GM21576 (cell line): ENCODE data around the gene PHACTR3.

Experiments used
- ATAC-seq: cut with Tn5 transposase; IDR thresholded peaks from one replicate; pipeline ENCODE4 v1.9.1; 2021; ENCODE audit warnings: mild to moderate bottlenecking, moderate library complexity; ENCODE audit not compliant: unreplicated experiment

PHACTR3 gene

GRCh38 chr20:59809630-59810448, 205.5 kb downstream of the PHACTR3 start:
- no peak for ATAC-seq

DNA sequence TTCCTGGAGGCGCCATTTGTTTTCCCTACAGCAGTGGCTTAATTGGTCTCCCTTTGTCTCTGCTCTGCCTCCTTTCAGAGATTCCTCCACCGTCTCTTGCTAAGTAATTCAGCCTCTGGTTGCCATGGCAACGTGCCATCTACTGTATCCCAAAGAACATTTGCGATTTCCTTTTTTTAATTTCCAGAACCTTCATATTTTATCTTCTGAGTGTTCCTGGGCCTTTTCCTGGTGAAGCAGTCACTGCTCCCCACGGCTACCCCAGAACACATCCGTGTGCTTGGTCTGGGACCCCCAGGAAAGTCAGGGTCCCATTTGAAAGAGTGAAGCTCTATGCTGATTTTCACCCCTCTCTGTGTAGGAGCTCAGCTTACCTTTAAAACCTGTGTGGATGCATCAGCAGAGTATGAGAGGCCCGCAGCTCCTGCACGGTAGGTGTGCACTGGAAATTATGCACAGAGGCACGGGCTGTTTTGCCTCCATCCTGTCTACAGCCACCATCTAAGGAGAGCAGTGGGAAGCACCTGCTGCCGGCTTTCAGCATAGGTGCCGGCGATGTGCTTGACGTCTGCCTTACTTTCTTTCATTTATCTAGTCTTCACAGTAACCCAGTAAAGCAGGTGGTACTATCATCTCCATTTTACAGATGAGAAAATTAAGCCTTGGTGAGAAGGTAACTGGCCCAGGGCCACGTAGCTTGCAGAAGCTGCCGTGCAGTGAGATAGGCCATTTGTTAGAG, 206.3 kb downstream of the PHACTR3 start:
- no peak for ATAC-seq

DNA sequence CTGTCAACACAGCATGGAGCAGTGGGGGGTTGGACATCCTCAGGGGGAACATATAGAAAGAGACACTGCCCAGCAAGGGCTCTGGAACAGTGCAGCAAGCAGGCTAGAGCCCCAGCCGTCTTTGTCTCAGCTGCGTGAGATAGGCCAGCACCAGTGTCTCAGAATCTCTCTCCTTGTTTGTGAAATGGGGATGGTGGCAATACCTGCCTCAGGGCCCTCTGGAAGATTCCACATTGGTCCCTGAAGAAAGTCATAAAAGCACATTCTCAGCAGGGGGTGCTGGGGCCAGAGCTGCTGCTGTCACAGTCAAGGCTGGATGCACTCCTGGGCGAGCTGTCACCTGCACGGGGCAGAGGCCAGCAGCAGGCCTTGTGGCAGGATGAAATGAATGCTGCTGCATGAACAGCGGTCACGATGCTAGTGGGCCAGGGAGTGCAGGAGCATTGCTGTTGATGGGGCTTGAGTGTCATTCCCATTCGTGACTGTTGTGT, 207.4 kb downstream of the PHACTR3 start:
- ATAC-seq = no peak

- ATAC-seq = no peak
These were observed 208.2 kb downstream of the PHACTR3 start for GRCh38 chr20:59812286-59813125.

DNA sequence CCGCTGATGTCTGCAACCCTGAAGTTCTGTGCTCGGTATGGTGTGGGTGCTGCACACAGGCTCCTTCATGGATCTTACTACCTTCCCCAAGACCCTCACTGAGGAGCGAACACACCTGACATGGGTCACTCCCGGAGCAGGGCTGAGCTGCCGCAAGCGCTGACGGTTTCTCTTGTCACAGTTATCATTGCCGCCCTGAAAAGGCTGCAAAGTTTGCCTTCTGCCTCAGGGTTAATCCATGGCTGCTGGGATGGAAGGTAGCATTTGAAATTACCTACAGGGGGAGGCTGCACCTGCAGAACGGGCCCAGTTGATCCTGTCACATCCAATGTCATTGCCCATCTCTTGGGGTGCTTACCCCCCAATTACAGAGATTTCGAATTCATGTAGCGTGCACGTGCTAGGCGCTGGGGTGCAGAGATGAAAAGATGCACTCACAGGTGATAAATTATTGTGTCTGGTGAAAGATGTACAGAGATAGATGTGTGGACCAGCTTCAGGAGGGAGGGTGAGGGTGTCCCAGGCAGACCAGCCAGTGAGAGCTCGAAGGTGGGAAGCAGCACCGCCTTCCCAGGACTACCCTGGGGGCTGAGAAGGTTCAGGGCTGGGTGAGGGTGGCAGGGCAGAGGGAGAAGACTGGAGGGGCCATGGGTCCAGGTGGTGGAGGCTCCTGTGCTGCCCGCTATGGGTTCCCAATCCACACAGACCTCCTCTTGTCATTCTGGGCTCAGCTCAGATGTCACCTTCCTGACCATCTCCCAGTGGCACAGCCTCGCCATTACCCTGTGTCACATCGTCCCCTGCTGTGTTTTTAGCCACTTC, 209.0 kb downstream of the PHACTR3 start:
- ATAC-seq = no peak

GRCh38 chr20:59813948-59814839, 209.9 kb downstream of the PHACTR3 start:
- no peak for ATAC-seq

DNA sequence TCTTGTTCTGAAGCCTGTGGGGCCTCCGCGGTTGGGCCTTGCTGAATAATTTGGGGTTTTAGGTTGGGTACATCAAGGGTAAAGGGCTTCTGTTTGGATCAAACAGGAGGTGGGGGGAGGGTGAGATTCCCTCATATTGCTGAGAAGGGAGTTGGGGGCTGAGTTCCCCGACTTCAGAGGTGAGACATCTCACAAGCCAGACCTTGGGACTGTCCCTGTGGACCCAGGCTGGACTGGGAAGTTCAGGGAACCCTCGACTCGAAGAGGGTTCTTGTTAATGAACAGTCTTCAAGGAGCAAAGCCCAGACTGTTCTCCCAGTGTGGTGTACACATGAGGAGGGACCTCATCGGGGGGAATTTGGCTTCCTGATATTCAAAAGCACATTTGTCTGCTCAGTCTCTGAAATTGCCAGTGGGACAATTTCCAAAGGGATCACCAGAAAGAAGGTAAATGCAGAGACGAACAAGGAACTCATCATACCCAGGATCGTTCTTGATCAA, 210.6 kb downstream of the PHACTR3 start:
- ATAC-seq = no peak

DNA sequence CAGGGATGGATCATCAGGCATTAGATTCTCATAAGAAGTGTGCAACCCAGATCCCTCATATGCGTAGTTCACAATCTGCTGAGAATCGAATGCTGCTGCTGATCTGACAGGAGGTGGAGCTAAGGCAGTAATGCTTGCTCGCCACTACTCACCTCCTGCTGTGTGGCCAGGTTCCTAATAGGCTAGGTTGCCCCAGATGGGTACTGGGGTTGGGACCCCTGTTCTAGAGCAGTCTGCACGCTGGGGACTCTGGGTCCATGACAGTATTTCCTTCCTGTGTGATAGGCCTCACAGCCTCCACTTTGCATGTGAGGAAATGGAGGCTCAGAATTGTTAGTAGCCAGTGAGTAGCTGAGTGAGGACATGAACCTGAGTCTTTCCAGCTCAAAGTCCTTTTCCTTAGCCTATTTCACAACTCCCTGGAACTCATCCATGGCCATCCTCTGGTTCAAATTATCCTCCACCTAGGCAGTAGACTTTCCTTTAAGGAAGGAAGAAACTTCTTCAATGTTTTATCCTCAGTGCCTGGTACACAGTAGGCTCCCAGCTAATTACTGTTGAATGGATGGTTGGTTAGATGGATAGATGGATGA, 211.9 kb downstream of the PHACTR3 start:
- no peak for ATAC-seq

- ATAC-seq = no peak
These were observed 213.1 kb downstream of the PHACTR3 start for GRCh38 chr20:59817406-59817805.

DNA sequence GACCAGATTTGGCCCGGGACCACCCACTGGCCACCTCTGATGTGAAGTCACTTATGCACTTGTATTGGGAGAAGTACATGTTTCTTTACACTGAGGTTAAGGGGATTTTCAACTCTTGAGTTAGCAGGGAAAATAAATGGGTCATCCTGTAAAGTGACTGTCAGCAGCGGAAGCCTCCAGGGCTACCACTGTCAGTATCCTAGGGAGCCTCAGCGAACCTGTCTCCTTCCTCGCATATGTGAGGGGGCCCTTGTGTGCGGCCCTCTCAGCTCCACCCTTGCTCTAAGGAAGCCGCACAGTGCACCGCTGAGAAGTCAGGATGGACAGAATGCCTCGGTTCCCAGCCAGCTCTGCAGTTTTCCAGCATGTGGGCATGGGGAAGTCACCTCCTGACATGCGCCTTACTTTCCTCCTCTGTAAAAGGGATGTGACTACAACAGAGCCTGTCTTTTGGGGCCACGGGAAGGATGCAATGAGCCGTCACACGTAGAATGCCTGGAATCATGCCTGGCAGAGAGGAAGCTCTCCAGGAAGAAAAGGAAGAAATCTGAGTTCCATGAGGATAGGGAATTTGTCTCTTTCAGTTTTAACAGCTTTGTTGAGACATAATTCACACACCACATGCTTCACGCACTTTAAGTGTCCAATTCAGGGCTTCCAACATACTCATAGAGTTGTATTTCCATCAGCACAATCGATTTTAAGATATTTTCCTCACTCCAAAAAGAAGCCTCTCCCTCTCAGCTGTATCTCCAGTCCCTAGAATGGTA, 213.7 kb downstream of the PHACTR3 start:
- ATAC-seq = no peak

DNA sequence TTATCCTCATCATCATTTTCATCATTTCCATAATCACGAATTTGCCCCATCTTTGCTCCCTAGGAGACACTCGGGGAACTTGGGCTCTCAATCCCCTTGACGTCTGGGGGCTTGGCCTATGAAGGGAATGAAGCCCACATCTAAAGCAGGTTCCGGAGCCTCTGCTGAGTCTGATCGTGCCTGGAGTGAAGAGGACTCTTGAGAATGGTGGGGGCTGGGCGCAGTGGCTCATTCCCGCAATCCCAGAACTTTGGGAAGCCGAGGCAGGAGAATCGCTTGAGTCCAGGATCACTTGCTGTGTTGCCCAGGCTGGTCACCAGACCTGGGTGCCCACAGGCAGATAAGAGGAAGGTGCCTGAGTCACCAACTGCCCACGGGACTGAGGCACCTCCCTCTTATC, 214.6 kb downstream of the PHACTR3 start:
- ATAC-seq = no peak

- no peak for ATAC-seq
These were observed 215.3 kb downstream of the PHACTR3 start for GRCh38 chr20:59819496-59820203.

DNA sequence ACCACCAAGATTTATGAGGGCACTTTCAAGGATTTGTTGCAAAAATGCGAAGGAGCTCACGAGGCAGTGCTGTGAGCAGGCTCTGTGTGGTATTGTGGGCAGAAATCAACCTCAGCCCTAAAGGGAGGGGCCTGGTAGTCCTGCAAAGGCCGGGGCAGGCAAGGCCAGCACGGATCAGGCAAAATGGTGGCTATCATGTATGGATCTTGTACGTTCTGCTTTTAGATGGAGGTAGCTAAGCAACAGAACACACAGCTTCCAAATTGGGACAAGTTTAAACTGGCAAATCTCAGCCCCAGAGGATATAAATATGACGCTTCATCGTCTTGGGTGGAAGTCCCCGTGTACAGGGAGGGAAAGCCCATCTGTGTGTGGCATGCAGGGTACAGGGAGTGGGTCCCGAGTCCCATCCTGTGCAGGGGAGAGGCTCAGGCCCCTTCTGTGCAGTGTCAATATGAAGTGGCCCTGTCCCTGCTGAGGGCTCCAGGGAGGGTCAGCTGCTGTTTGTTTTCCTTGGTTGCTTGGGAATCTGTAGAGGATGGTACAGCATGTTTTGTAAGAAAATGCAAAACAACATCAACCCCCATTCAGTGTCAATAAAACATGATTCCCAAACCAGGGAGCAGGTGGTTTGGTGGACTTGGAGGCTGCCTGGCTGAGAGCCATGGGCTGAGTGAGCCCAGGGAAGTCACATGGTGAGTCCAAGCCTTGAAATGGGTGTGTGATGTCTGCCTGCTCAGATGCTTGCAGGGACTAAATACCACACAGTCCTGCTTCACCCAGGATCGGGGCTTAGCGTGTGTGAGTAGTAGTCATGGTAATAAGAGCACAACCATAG, 216.1 kb downstream of the PHACTR3 start:
- ATAC-seq = no peak

GRCh38 chr20:59821201-59821600, 216.9 kb downstream of the PHACTR3 start:
- ATAC-seq = no peak

- ATAC-seq = no peak
These were observed 217.4 kb downstream of the PHACTR3 start for GRCh38 chr20:59821788-59822187.

DNA sequence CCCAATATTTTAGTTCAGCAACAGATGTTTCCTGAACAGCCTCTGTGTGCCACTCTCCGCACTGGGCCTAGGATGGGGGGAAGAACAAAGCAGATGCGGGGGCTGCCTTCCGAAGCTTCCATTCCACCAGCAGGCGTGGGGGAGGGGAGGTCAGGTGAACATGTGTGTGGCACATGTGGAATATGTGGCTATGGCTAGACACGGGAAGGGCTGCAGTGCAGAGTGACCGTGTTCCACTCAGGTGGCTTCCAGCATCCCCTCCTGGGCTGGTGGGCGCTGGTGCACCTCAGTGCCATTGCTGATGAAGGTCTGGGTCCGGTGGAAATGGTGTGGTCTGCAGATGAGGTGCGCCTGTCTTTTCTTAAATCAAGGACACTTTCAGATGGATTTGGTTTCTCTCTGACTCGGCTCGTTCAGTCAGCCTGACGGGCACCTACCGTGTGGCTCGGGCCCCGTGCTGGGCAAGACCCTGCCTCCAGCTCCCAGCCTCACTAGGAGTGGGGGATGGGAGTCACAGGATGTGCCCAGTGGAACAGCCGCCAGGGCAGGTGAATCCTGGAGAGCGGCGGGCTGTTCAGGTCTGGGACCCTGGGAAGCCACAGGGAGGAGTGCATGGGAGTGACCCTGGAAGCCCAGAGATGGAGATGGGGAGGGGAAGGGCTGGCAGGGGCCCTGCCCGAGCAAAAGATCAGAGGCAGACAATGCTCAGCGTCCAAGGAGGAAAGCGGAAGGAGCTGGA, 218.1 kb downstream of the PHACTR3 start:
- ATAC-seq = no peak
